Mononuclear cell (primary cell): Measurements from ENCODE around the gene TSPAN17. TPM values are rescaled to one million over a fixed set of nuclear protein-coding genes. Genes with fewer than 3 reads are reported as not detected.

Source experiments
- H3K27me3 ChIP-seq: 2 replicates; pipeline ENCODE4 v1.6.0; 2011; ENCODE audit warnings: low read length, control low read depth; ENCODE audit not compliant: insufficient read depth
- H3K4me1 ChIP-seq: 2 replicates; pipeline ENCODE4 v1.5.1; 2011; ENCODE audit warnings: mild to moderate bottlenecking, low read length, control low read depth; ENCODE audit not compliant: insufficient read depth
- H3K4me3 ChIP-seq: 2 replicates; pipeline ENCODE4 v1.5.1; 2011; ENCODE audit warnings: mild to moderate bottlenecking, low read length, moderate library complexity
- H3K9me3 ChIP-seq: 2 replicates; pipeline ENCODE4 v1.5.1; 2011; ENCODE audit warnings: low read depth, mild to moderate bottlenecking, control low read depth, low read length
- total RNA-seq: library from RNA; depleted of rRNA; stranded (reverse); fragments of >200 nt; gene quantifications from one replicate; pipeline ENCODE4 v1.2.3, GENCODE V29; 2012

TSPAN17 gene
- total RNA-seq, 1 donor, result 8.9 TPM

- H3K9me3 ChIP-seq, result no peaks in the 10 kb centered on the region
- H3K4me3 ChIP-seq, result no peak overlapping the region
- peaks cover 32% of the 10 kb centered on the region for H3K27me3 ChIP-seq
- H3K4me1 ChIP-seq, result peaks cover 8% of the 10 kb centered on the region
These were observed 32.3 kb upstream of the TSPAN17 start for GRCh38 chr5:176614805-176615478.

GRCh38 chr5:176616511-176616910 is 30.8 kb upstream of the TSPAN17 start:
- Histone ChIP-seq H3K4me3 (no peak overlapping the region), H3K9me3 (no peaks in the 10 kb centered on the region), H3K27me3 (peaks cover 41% of the 10 kb centered on the region), H3K4me1 (peaks cover 16% of the 10 kb centered on the region)

GRCh38 chr5:176618783-176619182 is 28.5 kb upstream of the TSPAN17 start:
- Histone ChIP-seq H3K9me3 (no peaks in the 10 kb centered on the region), H3K27me3 (peaks cover 37% of the 10 kb centered on the region), H3K4me1 (peaks cover 16% of the 10 kb centered on the region), H3K4me3 (no peak overlapping the region)

- H3K27me3 ChIP-seq, result peaks cover 37% of the 10 kb centered on the region
- no peaks in the 10 kb centered on the region for H3K9me3 ChIP-seq
- H3K4me3 ChIP-seq, result no peak overlapping the region
- H3K4me1 ChIP-seq, result peaks cover 16% of the 10 kb centered on the region
These were observed 28.1 kb upstream of the TSPAN17 start for GRCh38 chr5:176619203-176619568.

- H3K9me3 ChIP-seq, result no peaks in the 10 kb centered on the region
- no peak overlapping the region for H3K4me3 ChIP-seq
- H3K27me3 ChIP-seq, result peaks cover 37% of the 10 kb centered on the region
- peaks cover 16% of the 10 kb centered on the region for H3K4me1 ChIP-seq
These were observed 27.5 kb upstream of the TSPAN17 start for GRCh38 chr5:176619569-176620332.

GRCh38 chr5:176620333-176620981 is 26.8 kb upstream of the TSPAN17 start:
- no peak overlapping the region for H3K4me3 ChIP-seq

GRCh38 chr5:176621661-176622079 is 25.6 kb upstream of the TSPAN17 start:
- Histone ChIP-seq H3K4me1 (peaks cover 16% of the 10 kb centered on the region), H3K9me3 (no peaks in the 10 kb centered on the region), H3K4me3 (no peak overlapping the region), H3K27me3 (peaks cover 37% of the 10 kb centered on the region)

More at GRCh38 chr5:176620333-176620981, 26.8 kb upstream of the TSPAN17 start:
- peaks cover 37% of the 10 kb centered on the region for H3K27me3 ChIP-seq
- H3K9me3 ChIP-seq, result no peaks in the 10 kb centered on the region
- peaks cover 16% of the 10 kb centered on the region for H3K4me1 ChIP-seq

- H3K9me3 ChIP-seq, result no peaks in the 10 kb centered on the region
- peaks cover 31% of the 10 kb centered on the region for H3K27me3 ChIP-seq
- peaks cover 16% of the 10 kb centered on the region for H3K4me1 ChIP-seq
- H3K4me3 ChIP-seq, result no peak overlapping the region
These were observed 23.1 kb upstream of the TSPAN17 start for GRCh38 chr5:176624142-176624541.

GRCh38 chr5:176624938-176625337 is 22.3 kb upstream of the TSPAN17 start:
- H3K27me3 ChIP-seq, result peaks cover 32% of the 10 kb centered on the region
- H3K4me1 ChIP-seq, result peaks cover 11% of the 10 kb centered on the region
- no peaks in the 10 kb centered on the region for H3K9me3 ChIP-seq
- H3K4me3 ChIP-seq, result no peak overlapping the region

- no peak overlapping the region for H3K4me3 ChIP-seq
- H3K4me1 ChIP-seq, result peaks cover 12% of the 10 kb centered on the region
- H3K9me3 ChIP-seq, result no peaks in the 10 kb centered on the region
- peaks cover 29% of the 10 kb centered on the region for H3K27me3 ChIP-seq
These were observed 21.8 kb upstream of the TSPAN17 start for GRCh38 chr5:176625512-176625911.

- H3K4me1 ChIP-seq, result peaks cover 15% of the 10 kb centered on the region
- no peak overlapping the region for H3K4me3 ChIP-seq
- H3K27me3 ChIP-seq, result peaks cover 29% of the 10 kb centered on the region
- no peaks in the 10 kb centered on the region for H3K9me3 ChIP-seq
These were observed 21.1 kb upstream of the TSPAN17 start for GRCh38 chr5:176625966-176626875.

- Histone ChIP-seq H3K9me3 (no peaks in the 10 kb centered on the region), H3K27me3 (peaks cover 34% of the 10 kb centered on the region), H3K4me1 (peaks cover 15% of the 10 kb centered on the region), H3K4me3 (no peak overlapping the region)
These were observed 20.4 kb upstream of the TSPAN17 start for GRCh38 chr5:176626876-176627236.

- H3K27me3 ChIP-seq, result peaks cover 38% of the 10 kb centered on the region
- no peaks in the 10 kb centered on the region for H3K9me3 ChIP-seq
- H3K4me3 ChIP-seq, result no peak overlapping the region
These were observed 19.7 kb upstream of the TSPAN17 start for GRCh38 chr5:176627582-176627981.

GRCh38 chr5:176628406-176629228 is 18.7 kb upstream of the TSPAN17 start:
- H3K27me3 ChIP-seq, result peaks cover 48% of the 10 kb centered on the region
- peaks cover 19% of the 10 kb centered on the region for H3K4me1 ChIP-seq
- H3K9me3 ChIP-seq, result no peaks in the 10 kb centered on the region
- H3K4me3 ChIP-seq, result no peak overlapping the region

More at GRCh38 chr5:176627582-176627981, 19.7 kb upstream of the TSPAN17 start:
- H3K4me1 ChIP-seq, result peaks cover 15% of the 10 kb centered on the region
